Tibial artery (tissue), 4 donors: Measurements from ENCODE around the gene MCL1.

Experiments used
- DNase-seq, 2 donors: peaks; one replicate each; pipeline ENCODE4 v3.0.0-alpha.2; 2019
- H3K27ac ChIP-seq, 2 donors: fragments of 200-600 bp; sonication (generic) in 1 of 2; 1 replicate in 1 of 2; 2 replicates in 1 of 2; pipeline ENCODE4 v1.5.1; 2018 to 2019; ENCODE audit warnings: mild to moderate bottlenecking in 1 of 2
- H3K27me3 ChIP-seq, 2 donors: fragments of 200-600 bp; sonication (generic) in 1 of 2; one replicate each; pipeline versions ENCODE4 v1.5.1 to v1.6.0; 2016 to 2019
- H3K36me3 ChIP-seq, 3 donors: fragments of 200-600 bp; sonication (generic) in 2 of 3; one replicate each; pipeline ENCODE4 v1.5.1; 2016 to 2019; ENCODE audit warnings: mild to moderate bottlenecking in 2 of 3
- H3K4me1 ChIP-seq, 4 donors: fragments of 200-600 bp; sonication (generic) in 2 of 4; 1 replicate in 3 of 4; 2 replicates in 1 of 4; pipeline ENCODE4 v1.5.1; 2016 to 2019
- H3K4me3 ChIP-seq, 2 donors: fragments of 200-600 bp; sonication (generic) in 1 of 2; 1 replicate in 1 of 2; 2 replicates in 1 of 2; pipeline ENCODE4 v1.5.1; 2018 to 2019; ENCODE audit warnings: mild to moderate bottlenecking in 2 of 2
- H3K9me3 ChIP-seq, 3 donors: fragments of 200-600 bp; sonication (generic) in 1 of 3; one replicate each; pipeline ENCODE4 v1.5.1; 2016 to 2019
- CTCF ChIP-seq, 2 experiments: fragments of 200-600 bp in 1 of 2; fragments of 450-650 bp in 1 of 2; IDR thresholded peaks; one replicate each; pipeline ENCODE4 v1.5.1; 2017 to 2019; ENCODE audit warnings: antibody characterized with exemption in 2 of 2, mild to moderate bottlenecking in 1 of 2, moderate library complexity in 1 of 2
- intact Hi-C: fragments of 100-400 bp; cut with DNase I; formaldehyde crosslinking; loops from one replicate; pipeline ENCODE4 v1.15.0; 2023; ENCODE audit warnings: low total_unique reads

MCL1 gene

GRCh38 chr1:150561254-150561973 is 18.0 kb downstream of the MCL1 start:
- intact Hi-C loops = loop anchor here (2.0 to 10.0 kb wide), 3 partner anchors 17 to 413 kb away; partner anchors contain the start of genes CERS2, ENSA and MCL1
- peak; percentile 96 to 99 for DNase-seq
- Histone ChIP-seq H3K9me3 (no peaks in the 10 kb centered on the region), H3K36me3 (peaks cover 0 to 17% (median 17%) of the 10 kb centered on the region in 3 donors), H3K27me3 (no peaks in the 10 kb centered on the region), H3K4me1 (peaks cover 12 to 86% (median 77%) of the 10 kb centered on the region in 4 donors), H3K27ac (peak overlapping the region; percentile 99), H3K4me3 (peak overlapping the region; percentile 51 to 53)
- TF ChIP-seq CTCF (IDR thresholded peaks at IDR 0.05) = no peak

- DNase-seq = peak; percentile 89 to 94
- no peaks in the 10 kb centered on the region for H3K27me3 ChIP-seq
- H3K36me3 ChIP-seq = peaks cover 0 to 24% (median 24%) of the 10 kb centered on the region in 3 donors
- H3K4me3 ChIP-seq = peak overlapping the region; percentile 51 to 53
- peaks cover 12 to 79% (median 70%) of the 10 kb centered on the region in 4 donors for H3K4me1 ChIP-seq
- TF ChIP-seq CTCF (IDR thresholded peaks at IDR 0.05) = peak; percentile 86 to 90
- H3K27ac ChIP-seq = peak overlapping the region; percentile 99
- intact Hi-C loops = loop anchor here (2.0 to 10.0 kb wide), 3 partner anchors 18 to 414 kb away; partner anchors contain the start of genes CERS2, ENSA and MCL1
- H3K9me3 ChIP-seq = no peaks in the 10 kb centered on the region
Observed at GRCh38 chr1:150560576-150561253, 18.7 kb downstream of the MCL1 start.

- Histone ChIP-seq H3K4me3 (peak overlapping the region; percentile 51 to 53), H3K4me1 (peaks cover 12 to 72% (median 63%) of the 10 kb centered on the region in 4 donors), H3K27ac (peak overlapping the region; percentile 99), H3K27me3 (no peaks in the 10 kb centered on the region), H3K9me3 (no peaks in the 10 kb centered on the region), H3K36me3 (peaks cover 0 to 31% (median 31%) of the 10 kb centered on the region in 3 donors)
- peak; percentile 87 to 88 for TF ChIP-seq CTCF (IDR thresholded peaks at IDR 0.05)
- intact Hi-C loops = loop anchor here (2.0 to 10.0 kb wide), 3 partner anchors 19 to 415 kb away; partner anchors contain the start of genes CERS2, ENSA and MCL1
- DNase-seq = peak; percentile 79 to 89
Observed at GRCh38 chr1:150560011-150560438, 19.4 kb downstream of the MCL1 start.

GRCh38 chr1:150559656-150560010 is 19.8 kb downstream of the MCL1 start:
- H3K27ac ChIP-seq = peak overlapping the region; percentile 99
- H3K36me3 ChIP-seq = peaks cover 0 to 35% (median 35%) of the 10 kb centered on the region in 3 donors
- H3K27me3 ChIP-seq = no peaks in the 10 kb centered on the region
- H3K4me1 ChIP-seq = peaks cover 12 to 68% (median 59%) of the 10 kb centered on the region in 4 donors
- intact Hi-C loops = loop anchor here (2.0 to 10.0 kb wide), 4 partner anchors 19 to 445 kb away; partner anchors contain the start of genes CERS2, ENSA, MCL1 and MINDY1
- DNase-seq = no peak
- H3K4me3 ChIP-seq = peak overlapping the region; percentile 51 to 53
- no peaks in the 10 kb centered on the region for H3K9me3 ChIP-seq
- TF ChIP-seq CTCF (IDR thresholded peaks at IDR 0.05) = no peak

GRCh38 chr1:150558761-150559655 is 20.4 kb downstream of the MCL1 start:
- Histone ChIP-seq H3K4me3 (peak overlapping the region; percentile 16 to 51), H3K36me3 (peaks cover 0 to 41% (median 39%) of the 10 kb centered on the region in 3 donors), H3K9me3 (no peaks in the 10 kb centered on the region), H3K4me1 (peaks cover 12 to 66% (median 55%) of the 10 kb centered on the region in 4 donors), H3K27ac (peak overlapping the region; percentile 99), H3K27me3 (no peaks in the 10 kb centered on the region)
- TF ChIP-seq CTCF (IDR thresholded peaks at IDR 0.05) = no peak
- DNase-seq = peak; percentile 73 to 84
- intact Hi-C loops = loop anchor here (10.0 kb wide), 1 partner anchor 446 kb away; the partner anchor contains the start of genes MINDY1 and PRUNE1
